ENCODE data around the gene MYO1H. TPM values are rescaled to one million over a fixed set of nuclear protein-coding genes. Genes with fewer than 3 reads are reported as not detected.
"Not testable (repeated sequence)": the region's sequence is repeated elsewhere in the genome, so short reads cannot be mapped to it uniquely, and the experiment has no call there.

MYO1H gene
- total and polyA plus RNA-seq, 5 donors from 2014 or later: 0.14 TPM; not detected in 4

DNA sequence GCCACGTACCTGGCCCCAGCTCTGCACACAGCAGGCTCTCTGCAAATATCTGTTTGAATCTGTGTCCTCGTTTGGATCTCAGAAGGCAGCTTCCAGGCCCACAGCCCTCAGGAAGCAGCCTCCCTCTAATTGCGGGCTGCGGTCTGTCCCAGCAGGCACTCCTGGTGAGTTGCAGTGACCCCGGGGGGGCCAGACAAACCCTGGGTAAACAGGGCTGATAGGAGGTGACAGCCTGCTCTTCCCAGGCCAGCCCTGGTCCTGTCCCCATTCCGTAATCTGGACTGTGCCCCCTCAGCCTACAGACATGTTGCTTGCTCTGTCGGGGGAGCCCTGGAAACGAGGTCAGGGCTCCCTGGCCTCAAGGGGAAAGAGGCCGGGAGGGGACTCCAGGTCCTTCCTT lies 40.6 kb upstream of the MYO1H start:
- no peak overlapping the region for H3K4me3 Mint-ChIP-seq
- DNase-seq (no peak), ATAC-seq (ENCODE audit: low read depth in 2 of 2) (no peak)
- H3K36me3 Mint-ChIP-seq: no peaks in the 10 kb centered on the region
- Histone ChIP-seq H3K27ac (ENCODE audit: insufficient read depth, low read length, poor library complexity, severe bottlenecking) (no peak overlapping the region), H3K36me3 (ENCODE audit: control insufficient read depth, insufficient read depth, low read length) (no peaks in the 10 kb centered on the region), H3K9me3 (ENCODE audit: control insufficient read depth in 2 of 2, low read length in 2 of 2) (no peaks in the 10 kb centered on the region), H3K27me3 (ENCODE audit: control insufficient read depth, insufficient read depth, low read length) (peaks cover 30% of the 10 kb centered on the region), H3K4me3 (ENCODE audit: low read depth, low read length) (no peak overlapping the region), H3K4me1 (ENCODE audit: control insufficient read depth, insufficient read depth, low read length, poor library complexity, severe bottlenecking) (peaks cover 13% of the 10 kb centered on the region)
- H3K27me3 Mint-ChIP-seq: peaks cover 67% of the 10 kb centered on the region
- H3K27ac Mint-ChIP-seq: peak overlapping the region in 1 of 3 donors; percentile 43
- peaks cover 0 to 2% (median 0%) of the 10 kb centered on the region in 7 donors for H3K9me3 Mint-ChIP-seq
- H3K4me1 Mint-ChIP-seq: peaks cover 0 to 13% (median 4%) of the 10 kb centered on the region in 4 donors

DNA sequence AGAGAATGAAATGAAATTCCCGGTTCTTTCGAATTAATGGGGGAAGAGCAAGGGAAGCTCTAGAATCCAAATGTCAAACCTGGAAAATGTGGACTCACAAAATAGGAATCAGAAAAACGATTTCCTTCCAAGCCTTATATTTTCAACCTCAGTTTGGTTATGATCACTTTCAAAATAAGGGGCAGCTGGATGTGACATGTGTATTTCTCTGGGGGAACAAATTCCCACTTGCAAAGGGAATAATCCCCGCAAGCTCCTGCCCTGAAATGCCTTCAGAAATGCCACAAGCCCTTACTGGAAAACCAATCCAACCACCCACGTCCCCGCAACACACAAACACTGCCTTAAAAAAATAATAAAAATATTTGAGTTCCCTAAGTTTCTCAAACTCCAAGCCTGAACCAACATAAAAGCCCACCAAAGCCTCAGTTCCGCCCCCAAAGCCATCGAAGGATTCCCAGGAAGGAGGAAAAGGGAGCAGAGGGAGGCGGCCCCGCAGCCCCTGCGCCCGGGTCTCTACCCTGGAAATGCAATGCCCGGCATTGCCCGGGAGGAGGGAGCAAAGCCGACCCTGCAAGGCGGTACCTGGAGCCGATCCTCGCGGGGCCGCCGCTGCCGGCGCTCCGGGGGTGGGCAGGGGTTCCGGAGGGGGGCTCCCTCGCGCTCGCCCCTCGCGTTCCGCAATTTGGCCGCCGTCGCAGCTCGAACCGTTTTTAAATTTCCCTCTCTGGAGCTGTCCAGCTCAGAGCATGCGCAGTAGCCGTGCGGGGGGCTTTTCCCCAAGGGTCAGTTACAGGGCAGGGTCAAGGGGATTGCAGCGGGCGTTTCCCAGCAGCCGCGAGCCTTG lies 38.9 kb upstream of the MYO1H start, which contains the start of gene FOXN4:
FOXN4 (minus strand) TSS at position 751 of the 847 bp plus-strand sequence. CDS start 963 bp downstream, outside the sequence.
- H3K27me3 Mint-ChIP-seq: peaks cover 71% of the 10 kb centered on the region
- no peak within 1 kb of the TSS for H3K27ac Mint-ChIP-seq

GRCh38 chr12:109309381-109310246 lies 38.1 kb upstream of the MYO1H start:
- Mint-ChIP-seq H3K4me1 (peaks cover 0 to 13% (median 4%) of the 10 kb centered on the region in 4 donors), H3K27me3 (peaks cover 74% of the 10 kb centered on the region), H3K9me3 (peaks cover 0 to 2% (median 0%) of the 10 kb centered on the region in 7 donors), H3K27ac (no peak overlapping the region), H3K36me3 (no peaks in the 10 kb centered on the region), H3K4me3 (peak overlapping the region in 3 of 4 donors; percentile 3 to 80 (median 76))
- ATAC-seq (ENCODE audit: low read depth in 2 of 2): no peak
- Histone ChIP-seq H3K4me3 (ENCODE audit: low read depth, low read length) (no peak overlapping the region), H3K4me1 (ENCODE audit: control insufficient read depth, insufficient read depth, low read length, poor library complexity, severe bottlenecking) (peaks cover 13% of the 10 kb centered on the region), H3K36me3 (ENCODE audit: control insufficient read depth, insufficient read depth, low read length) (no peaks in the 10 kb centered on the region), H3K9me3 (ENCODE audit: control insufficient read depth in 2 of 2, low read length in 2 of 2) (no peaks in the 10 kb centered on the region), H3K27ac (ENCODE audit: insufficient read depth, low read length, poor library complexity, severe bottlenecking) (no peak overlapping the region), H3K27me3 (ENCODE audit: control insufficient read depth, insufficient read depth, low read length) (peaks cover 44% of the 10 kb centered on the region)
- DNase-seq: peak in 1 of 3 donors; percentile 1

More for the DNA sequence above, 38.9 kb upstream of the MYO1H start, which contains the start of gene FOXN4:
- no peak for DNase-seq
- Mint-ChIP-seq H3K9me3 (peaks cover 0 to 2% (median 0%) of the 10 kb centered on the region in 7 donors), H3K36me3 (no peaks in the 10 kb centered on the region), H3K4me1 (peaks cover 0 to 13% (median 4%) of the 10 kb centered on the region in 4 donors), H3K4me3 (peak within 1 kb of the TSS in 3 of 4 donors; percentile 3 to 80 (median 76))
- Histone ChIP-seq H3K4me3 (ENCODE audit: low read depth, low read length) (no peak within 1 kb of the TSS), H3K27ac (ENCODE audit: insufficient read depth, low read length, poor library complexity, severe bottlenecking) (no peak within 1 kb of the TSS), H3K9me3 (ENCODE audit: control insufficient read depth in 2 of 2, low read length in 2 of 2) (no peaks in the 10 kb centered on the region), H3K36me3 (ENCODE audit: control insufficient read depth, insufficient read depth, low read length) (no peaks in the 10 kb centered on the region), H3K27me3 (ENCODE audit: control insufficient read depth, insufficient read depth, low read length) (peaks cover 40% of the 10 kb centered on the region), H3K4me1 (ENCODE audit: control insufficient read depth, insufficient read depth, low read length, poor library complexity, severe bottlenecking) (peaks cover 13% of the 10 kb centered on the region)
- no peak for ATAC-seq (ENCODE audit: low read depth in 2 of 2)

- DNase-seq: peak in 1 of 3 donors; percentile 10
- H3K27ac ChIP-seq (ENCODE audit: insufficient read depth, low read length, poor library complexity, severe bottlenecking): no peak overlapping the region
- H3K36me3 ChIP-seq (ENCODE audit: control insufficient read depth, insufficient read depth, low read length): no peaks in the 10 kb centered on the region
- H3K4me3 Mint-ChIP-seq: peak overlapping the region; percentile 3 to 84 (median 57)
- no peak overlapping the region for H3K4me3 ChIP-seq (ENCODE audit: low read depth, low read length)
- H3K9me3 ChIP-seq (ENCODE audit: control insufficient read depth in 2 of 2, low read length in 2 of 2): no peaks in the 10 kb centered on the region
- peaks cover 44% of the 10 kb centered on the region for H3K27me3 ChIP-seq (ENCODE audit: control insufficient read depth, insufficient read depth, low read length)
- H3K9me3 Mint-ChIP-seq: peaks cover 0 to 2% (median 0%) of the 10 kb centered on the region in 7 donors
- no peaks in the 10 kb centered on the region for H3K36me3 Mint-ChIP-seq
- H3K4me1 ChIP-seq (ENCODE audit: control insufficient read depth, insufficient read depth, low read length, poor library complexity, severe bottlenecking): peaks cover 13% of the 10 kb centered on the region
- peaks cover 0 to 13% (median 4%) of the 10 kb centered on the region in 4 donors for H3K4me1 Mint-ChIP-seq
- H3K27ac Mint-ChIP-seq: no peak overlapping the region
- peaks cover 81% of the 10 kb centered on the region for H3K27me3 Mint-ChIP-seq
- no peak for ATAC-seq (ENCODE audit: low read depth in 2 of 2)
These were observed 37.2 kb upstream of the MYO1H start for GRCh38 chr12:109310247-109311125.

GRCh38 chr12:109321294-109321693 lies 26.4 kb upstream of the MYO1H start:
- H3K27ac Mint-ChIP-seq; H3K9me3 Mint-ChIP-seq; ATAC-seq (ENCODE audit: low read depth in 2 of 2); H3K4me1 ChIP-seq (ENCODE audit: control insufficient read depth, insufficient read depth, low read length, poor library complexity, severe bottlenecking); H3K4me3 Mint-ChIP-seq; H3K27ac ChIP-seq (ENCODE audit: insufficient read depth, low read length, poor library complexity, severe bottlenecking); H3K4me3 ChIP-seq (ENCODE audit: low read depth, low read length); H3K9me3 ChIP-seq (ENCODE audit: control insufficient read depth in 2 of 2, low read length in 2 of 2); H3K36me3 ChIP-seq (ENCODE audit: control insufficient read depth, insufficient read depth, low read length); DNase-seq; H3K36me3 Mint-ChIP-seq; H3K4me1 Mint-ChIP-seq: not testable (repeated sequence)
- H3K27me3 ChIP-seq (ENCODE audit: control insufficient read depth, insufficient read depth, low read length): peaks cover 17% of the 10 kb centered on the region
- peaks cover 46% of the 10 kb centered on the region for H3K27me3 Mint-ChIP-seq

DNA sequence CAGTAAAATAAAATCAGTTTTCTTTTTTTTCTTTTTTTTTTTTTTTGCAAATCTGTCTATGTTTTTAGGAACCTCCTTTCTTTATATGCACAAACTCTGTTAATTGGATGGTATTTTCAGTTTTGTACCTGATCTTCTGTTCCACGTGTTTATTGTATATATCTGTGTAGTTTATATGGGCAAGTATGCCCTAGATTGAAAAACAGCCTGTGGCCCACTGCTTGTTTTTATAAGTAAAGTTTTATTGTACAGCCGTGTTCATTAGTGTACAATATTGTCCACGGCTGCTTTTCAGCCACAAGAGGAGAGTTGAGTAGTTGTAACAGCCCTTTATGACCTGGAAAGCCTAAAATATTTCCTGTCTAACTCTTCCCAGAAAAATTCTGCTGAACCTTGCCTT lies 18.7 kb upstream of the MYO1H start:
- Mint-ChIP-seq H3K4me3 (no peak overlapping the region), H3K4me1 (no peaks in the 10 kb centered on the region), H3K36me3 (no peaks in the 10 kb centered on the region), H3K27me3 (peaks cover 22% of the 10 kb centered on the region), H3K9me3 (peaks cover 0 to 2% (median 0%) of the 10 kb centered on the region in 7 donors), H3K27ac (no peak overlapping the region)
- H3K9me3 ChIP-seq (ENCODE audit: control insufficient read depth in 2 of 2, low read length in 2 of 2): no peaks in the 10 kb centered on the region
- no peak overlapping the region for H3K4me3 ChIP-seq (ENCODE audit: low read depth, low read length)
- DNase-seq (no peak), ATAC-seq (ENCODE audit: low read depth in 2 of 2) (no peak)
- H3K4me1 ChIP-seq (ENCODE audit: control insufficient read depth, insufficient read depth, low read length, poor library complexity, severe bottlenecking): no peaks in the 10 kb centered on the region
- no peaks in the 10 kb centered on the region for H3K36me3 ChIP-seq (ENCODE audit: control insufficient read depth, insufficient read depth, low read length)
- peaks cover 3% of the 10 kb centered on the region for H3K27me3 ChIP-seq (ENCODE audit: control insufficient read depth, insufficient read depth, low read length)
- H3K27ac ChIP-seq (ENCODE audit: insufficient read depth, low read length, poor library complexity, severe bottlenecking): no peak overlapping the region

DNA sequence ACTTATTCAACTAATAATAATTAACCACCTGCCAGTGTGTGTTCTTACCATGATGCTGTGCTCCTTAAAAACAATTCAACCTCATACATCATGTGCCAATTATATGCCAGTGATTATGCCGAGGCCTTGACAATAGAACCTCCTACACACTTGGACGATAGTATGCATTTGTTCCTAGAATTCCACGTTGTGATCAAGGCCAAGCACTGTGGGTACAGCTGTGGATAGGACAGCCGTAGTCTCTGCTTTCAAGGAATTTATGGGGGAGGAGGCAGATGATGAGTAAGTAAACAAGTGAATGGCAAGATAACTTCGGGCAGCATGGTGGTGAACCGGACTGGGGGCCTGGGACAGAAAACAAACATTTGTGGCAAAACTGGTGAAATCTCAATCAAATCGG lies 18.0 kb upstream of the MYO1H start:
- Histone ChIP-seq H3K4me3 (ENCODE audit: low read depth, low read length) (no peak overlapping the region), H3K27ac (ENCODE audit: insufficient read depth, low read length, poor library complexity, severe bottlenecking) (no peak overlapping the region), H3K36me3 (ENCODE audit: control insufficient read depth, insufficient read depth, low read length) (no peaks in the 10 kb centered on the region), H3K9me3 (ENCODE audit: control insufficient read depth in 2 of 2, low read length in 2 of 2) (no peaks in the 10 kb centered on the region), H3K4me1 (ENCODE audit: control insufficient read depth, insufficient read depth, low read length, poor library complexity, severe bottlenecking) (no peaks in the 10 kb centered on the region), H3K27me3 (ENCODE audit: control insufficient read depth, insufficient read depth, low read length) (peaks cover 3% of the 10 kb centered on the region)
- ATAC-seq (ENCODE audit: low read depth in 2 of 2) (no peak), DNase-seq (no peak)
- Mint-ChIP-seq H3K36me3 (no peaks in the 10 kb centered on the region), H3K27ac (no peak overlapping the region), H3K9me3 (peaks cover 0 to 2% (median 0%) of the 10 kb centered on the region in 7 donors), H3K27me3 (peaks cover 24% of the 10 kb centered on the region), H3K4me1 (no peaks in the 10 kb centered on the region), H3K4me3 (no peak overlapping the region)

Measured in CD4-positive, CD25-positive, alpha-beta regulatory T cell (primary cell).